ENCODE measurements around the gene TNNC2. TPM values are rescaled to one million over a fixed set of nuclear protein-coding genes. Genes with fewer than 3 reads are reported as not detected.

Gene TNNC2
- total and polyA plus RNA-seq, 2 of the 8 experiments (the other 6 are each of a cell fraction or from before 2014, with no cell fraction given), result 5.7 to 7.6 TPM

DNA sequence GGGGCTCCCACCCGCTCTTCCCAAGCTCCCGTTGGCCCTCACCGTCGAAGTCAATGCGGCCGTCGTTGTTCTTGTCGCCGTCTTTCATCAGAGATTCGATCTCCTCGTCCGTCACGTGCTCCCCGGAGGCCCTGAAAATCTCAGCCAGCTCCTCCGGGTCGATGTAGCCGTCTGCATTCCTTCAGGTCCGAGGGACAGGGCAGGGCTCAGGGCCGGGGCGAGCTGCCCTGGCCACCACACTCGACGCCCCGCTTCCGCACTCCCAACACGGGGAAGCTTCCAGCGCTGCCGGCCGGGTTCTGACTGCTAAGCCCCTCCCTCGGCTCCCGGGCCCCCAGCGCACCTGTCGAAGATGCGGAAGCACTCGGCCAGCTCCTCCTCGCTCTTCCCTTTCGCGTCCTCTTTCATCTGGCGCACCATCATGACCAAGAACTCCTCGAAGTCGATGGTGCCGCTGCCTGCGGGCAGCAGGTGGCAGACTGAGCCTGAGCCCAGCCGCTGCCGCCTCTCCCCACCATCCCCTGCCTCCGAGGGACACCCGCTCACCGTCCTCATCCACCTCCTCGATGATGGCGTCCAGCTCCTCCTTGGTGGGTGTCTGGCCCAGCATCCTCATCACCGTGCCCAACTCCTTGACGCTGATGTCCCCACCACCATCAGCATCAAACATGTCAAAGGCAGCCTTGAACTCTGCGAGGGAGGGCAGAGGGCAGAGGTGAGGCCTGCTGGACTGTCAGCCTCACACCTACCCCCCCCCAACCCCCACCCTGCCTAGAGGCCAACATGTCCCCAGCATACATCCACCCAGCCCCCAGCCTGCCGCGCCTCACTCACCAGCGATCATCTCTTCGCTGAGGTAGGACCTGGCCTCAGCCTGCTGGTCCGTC, 2.9 kb downstream of the TNNC2 start (continued):
- TF ChIP-seq CBX5 (IDR thresholded peaks at IDR 0.05; ENCODE audit: low read depth, low read length) (no peak), POLR2A (IDR thresholded peaks at IDR 0.05; ENCODE audit: control extremely low read depth in 1 of 2, low read depth in 2 of 2, low read length in 2 of 2) (0 out of 3 replicates have a peak, but pooled peaks of 1 of the 2 experiments have one; percentile 42), RAD21 (IDR thresholded peaks at IDR 0.05 in 1 of 2, conservative IDR thresholded peaks at IDR 0.05 in 1 of 2; ENCODE audit: low read depth in 2 of 2, low read length in 2 of 2) (peak; percentile 74 to 77), SIN3A (conservative IDR thresholded peaks at IDR 0.05 in 1 of 2, IDR thresholded peaks at IDR 0.05 in 1 of 2; ENCODE audit: low read depth in 1 of 2, low read length in 2 of 2) (0 out of 4 replicates have a peak, but pooled peaks of 1 of the 2 experiments have one; percentile 43), SUZ12 (IDR thresholded peaks at IDR 0.05; ENCODE audit: low read length) (no peak), SP4 (IDR thresholded peaks at IDR 0.05; ENCODE audit: low read length) (no peak)
- TF ChIP-seq, protein P1, sequence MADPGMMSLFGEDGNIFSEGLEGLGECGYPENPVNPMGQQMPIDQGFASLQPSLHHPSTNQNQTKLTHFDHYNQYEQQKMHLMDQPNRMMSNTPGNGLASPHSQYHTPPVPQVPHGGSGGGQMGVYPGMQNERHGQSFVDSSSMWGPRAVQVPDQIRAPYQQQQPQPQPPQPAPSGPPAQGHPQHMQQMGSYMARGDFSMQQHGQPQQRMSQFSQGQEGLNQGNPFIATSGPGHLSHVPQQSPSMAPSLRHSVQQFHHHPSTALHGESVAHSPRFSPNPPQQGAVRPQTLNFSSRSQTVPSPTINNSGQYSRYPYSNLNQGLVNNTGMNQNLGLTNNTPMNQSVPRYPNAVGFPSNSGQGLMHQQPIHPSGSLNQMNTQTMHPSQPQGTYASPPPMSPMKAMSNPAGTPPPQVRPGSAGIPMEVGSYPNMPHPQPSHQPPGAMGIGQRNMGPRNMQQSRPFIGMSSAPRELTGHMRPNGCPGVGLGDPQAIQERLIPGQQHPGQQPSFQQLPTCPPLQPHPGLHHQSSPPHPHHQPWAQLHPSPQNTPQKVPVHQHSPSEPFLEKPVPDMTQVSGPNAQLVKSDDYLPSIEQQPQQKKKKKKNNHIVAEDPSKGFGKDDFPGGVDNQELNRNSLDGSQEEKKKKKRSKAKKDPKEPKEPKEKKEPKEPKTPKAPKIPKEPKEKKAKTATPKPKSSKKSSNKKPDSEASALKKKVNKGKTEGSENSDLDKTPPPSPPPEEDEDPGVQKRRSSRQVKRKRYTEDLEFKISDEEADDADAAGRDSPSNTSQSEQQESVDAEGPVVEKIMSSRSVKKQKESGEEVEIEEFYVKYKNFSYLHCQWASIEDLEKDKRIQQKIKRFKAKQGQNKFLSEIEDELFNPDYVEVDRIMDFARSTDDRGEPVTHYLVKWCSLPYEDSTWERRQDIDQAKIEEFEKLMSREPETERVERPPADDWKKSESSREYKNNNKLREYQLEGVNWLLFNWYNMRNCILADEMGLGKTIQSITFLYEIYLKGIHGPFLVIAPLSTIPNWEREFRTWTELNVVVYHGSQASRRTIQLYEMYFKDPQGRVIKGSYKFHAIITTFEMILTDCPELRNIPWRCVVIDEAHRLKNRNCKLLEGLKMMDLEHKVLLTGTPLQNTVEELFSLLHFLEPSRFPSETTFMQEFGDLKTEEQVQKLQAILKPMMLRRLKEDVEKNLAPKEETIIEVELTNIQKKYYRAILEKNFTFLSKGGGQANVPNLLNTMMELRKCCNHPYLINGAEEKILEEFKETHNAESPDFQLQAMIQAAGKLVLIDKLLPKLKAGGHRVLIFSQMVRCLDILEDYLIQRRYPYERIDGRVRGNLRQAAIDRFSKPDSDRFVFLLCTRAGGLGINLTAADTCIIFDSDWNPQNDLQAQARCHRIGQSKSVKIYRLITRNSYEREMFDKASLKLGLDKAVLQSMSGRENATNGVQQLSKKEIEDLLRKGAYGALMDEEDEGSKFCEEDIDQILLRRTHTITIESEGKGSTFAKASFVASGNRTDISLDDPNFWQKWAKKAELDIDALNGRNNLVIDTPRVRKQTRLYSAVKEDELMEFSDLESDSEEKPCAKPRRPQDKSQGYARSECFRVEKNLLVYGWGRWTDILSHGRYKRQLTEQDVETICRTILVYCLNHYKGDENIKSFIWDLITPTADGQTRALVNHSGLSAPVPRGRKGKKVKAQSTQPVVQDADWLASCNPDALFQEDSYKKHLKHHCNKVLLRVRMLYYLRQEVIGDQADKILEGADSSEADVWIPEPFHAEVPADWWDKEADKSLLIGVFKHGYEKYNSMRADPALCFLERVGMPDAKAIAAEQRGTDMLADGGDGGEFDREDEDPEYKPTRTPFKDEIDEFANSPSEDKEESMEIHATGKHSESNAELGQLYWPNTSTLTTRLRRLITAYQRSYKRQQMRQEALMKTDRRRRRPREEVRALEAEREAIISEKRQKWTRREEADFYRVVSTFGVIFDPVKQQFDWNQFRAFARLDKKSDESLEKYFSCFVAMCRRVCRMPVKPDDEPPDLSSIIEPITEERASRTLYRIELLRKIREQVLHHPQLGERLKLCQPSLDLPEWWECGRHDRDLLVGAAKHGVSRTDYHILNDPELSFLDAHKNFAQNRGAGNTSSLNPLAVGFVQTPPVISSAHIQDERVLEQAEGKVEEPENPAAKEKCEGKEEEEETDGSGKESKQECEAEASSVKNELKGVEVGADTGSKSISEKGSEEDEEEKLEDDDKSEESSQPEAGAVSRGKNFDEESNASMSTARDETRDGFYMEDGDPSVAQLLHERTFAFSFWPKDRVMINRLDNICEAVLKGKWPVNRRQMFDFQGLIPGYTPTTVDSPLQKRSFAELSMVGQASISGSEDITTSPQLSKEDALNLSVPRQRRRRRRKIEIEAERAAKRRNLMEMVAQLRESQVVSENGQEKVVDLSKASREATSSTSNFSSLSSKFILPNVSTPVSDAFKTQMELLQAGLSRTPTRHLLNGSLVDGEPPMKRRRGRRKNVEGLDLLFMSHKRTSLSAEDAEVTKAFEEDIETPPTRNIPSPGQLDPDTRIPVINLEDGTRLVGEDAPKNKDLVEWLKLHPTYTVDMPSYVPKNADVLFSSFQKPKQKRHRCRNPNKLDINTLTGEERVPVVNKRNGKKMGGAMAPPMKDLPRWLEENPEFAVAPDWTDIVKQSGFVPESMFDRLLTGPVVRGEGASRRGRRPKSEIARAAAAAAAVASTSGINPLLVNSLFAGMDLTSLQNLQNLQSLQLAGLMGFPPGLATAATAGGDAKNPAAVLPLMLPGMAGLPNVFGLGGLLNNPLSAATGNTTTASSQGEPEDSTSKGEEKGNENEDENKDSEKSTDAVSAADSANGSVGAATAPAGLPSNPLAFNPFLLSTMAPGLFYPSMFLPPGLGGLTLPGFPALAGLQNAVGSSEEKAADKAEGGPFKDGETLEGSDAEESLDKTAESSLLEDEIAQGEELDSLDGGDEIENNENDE (IDR thresholded peaks at IDR 0.05; ENCODE audit: insufficient replicate concordance, low read length), result no peak

All from H1 (cell line).